NAMALWA (cell line): ENCODE results near the gene CPNE5.

Experiments used
- DNase-seq: peaks from one replicate; pipeline ENCODE4 v3.0.0-alpha.2; 2015; ENCODE audit warnings: low spot score

The CPNE5 gene

DNA sequence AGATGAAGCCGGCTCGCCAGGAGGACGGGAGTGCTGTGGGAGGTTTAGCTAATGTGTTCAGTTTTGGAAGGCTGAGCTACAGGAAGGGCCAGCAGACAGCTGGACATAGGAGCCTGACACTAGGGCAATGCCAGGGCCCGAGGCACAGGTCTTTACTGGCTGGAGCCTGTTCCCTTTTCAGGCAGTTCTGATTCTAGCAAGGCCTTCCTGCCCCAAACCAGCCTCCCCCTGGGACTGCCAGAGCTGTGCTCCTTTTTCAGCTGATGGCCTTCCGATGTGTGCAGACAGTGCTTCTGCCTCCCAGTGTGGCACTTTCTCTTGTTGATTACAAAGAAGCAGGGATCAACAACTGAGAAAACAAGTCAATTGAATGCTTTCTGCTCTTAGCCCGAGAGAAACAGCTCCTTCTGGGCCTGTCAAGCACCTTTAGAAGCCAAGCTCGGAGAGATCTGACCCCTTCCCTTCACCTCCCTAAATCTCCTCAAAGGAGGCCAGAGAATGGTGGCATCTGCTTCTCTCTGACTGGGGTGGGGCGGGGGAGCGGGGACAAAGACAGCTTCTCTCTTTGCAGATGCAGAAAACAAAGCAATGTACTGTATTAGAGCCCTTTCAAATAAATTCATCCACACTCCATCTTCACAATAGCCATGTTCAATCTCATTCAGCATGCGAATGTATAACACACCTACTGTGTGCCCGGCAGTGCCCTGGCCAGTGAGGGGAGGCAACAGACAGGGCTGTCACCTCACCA is 78.4 kb downstream of the CPNE5 start:
- no peak for DNase-seq

- peak; percentile 85 for DNase-seq
Observed at GRCh38 chr6:36759148-36759759, 80.0 kb downstream of the CPNE5 start.

DNA sequence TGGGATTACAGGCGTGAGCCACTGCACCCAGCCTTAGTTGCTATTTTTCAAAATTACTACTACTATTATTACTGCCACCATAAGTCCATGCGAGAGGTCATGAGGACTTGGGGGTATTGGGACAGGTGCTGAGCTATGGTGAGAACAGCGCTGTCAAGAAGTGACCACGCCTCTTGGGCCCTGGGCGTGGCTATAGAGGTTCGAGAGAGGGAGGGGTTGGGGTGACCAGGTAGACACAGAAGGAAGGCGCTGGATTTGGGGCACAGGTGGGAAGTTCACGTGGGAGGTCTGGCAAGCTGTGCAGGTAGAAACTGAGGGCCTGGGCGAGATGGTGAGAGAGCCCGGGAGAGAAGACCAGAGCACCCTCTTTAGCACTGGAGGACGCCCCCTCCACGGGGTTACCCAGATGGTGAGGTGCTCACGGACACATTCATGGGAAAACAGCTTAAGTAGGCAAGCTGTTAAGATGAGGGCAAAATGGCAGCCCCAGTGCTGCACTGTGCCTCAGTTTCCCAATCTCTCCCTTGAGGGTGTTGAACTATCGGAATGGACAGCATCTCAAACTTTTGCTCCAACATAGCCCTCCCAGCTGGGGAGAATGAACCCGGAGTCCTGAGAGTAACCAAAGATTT is 80.6 kb downstream of the CPNE5 start:
- peak; percentile 24 for DNase-seq

- DNase-seq, result no peak
Observed at GRCh38 chr6:36757943-36758508, 81.2 kb downstream of the CPNE5 start.

- DNase-seq, result peak; percentile 89
Observed at GRCh38 chr6:36757206-36757605, 82.0 kb downstream of the CPNE5 start.

- DNase-seq, result peak; percentile 61
Observed at GRCh38 chr6:36756786-36757185, 82.5 kb downstream of the CPNE5 start.

GRCh38 chr6:36755435-36756348 is 83.6 kb downstream of the CPNE5 start:
- DNase-seq, result peak; percentile 80

DNA sequence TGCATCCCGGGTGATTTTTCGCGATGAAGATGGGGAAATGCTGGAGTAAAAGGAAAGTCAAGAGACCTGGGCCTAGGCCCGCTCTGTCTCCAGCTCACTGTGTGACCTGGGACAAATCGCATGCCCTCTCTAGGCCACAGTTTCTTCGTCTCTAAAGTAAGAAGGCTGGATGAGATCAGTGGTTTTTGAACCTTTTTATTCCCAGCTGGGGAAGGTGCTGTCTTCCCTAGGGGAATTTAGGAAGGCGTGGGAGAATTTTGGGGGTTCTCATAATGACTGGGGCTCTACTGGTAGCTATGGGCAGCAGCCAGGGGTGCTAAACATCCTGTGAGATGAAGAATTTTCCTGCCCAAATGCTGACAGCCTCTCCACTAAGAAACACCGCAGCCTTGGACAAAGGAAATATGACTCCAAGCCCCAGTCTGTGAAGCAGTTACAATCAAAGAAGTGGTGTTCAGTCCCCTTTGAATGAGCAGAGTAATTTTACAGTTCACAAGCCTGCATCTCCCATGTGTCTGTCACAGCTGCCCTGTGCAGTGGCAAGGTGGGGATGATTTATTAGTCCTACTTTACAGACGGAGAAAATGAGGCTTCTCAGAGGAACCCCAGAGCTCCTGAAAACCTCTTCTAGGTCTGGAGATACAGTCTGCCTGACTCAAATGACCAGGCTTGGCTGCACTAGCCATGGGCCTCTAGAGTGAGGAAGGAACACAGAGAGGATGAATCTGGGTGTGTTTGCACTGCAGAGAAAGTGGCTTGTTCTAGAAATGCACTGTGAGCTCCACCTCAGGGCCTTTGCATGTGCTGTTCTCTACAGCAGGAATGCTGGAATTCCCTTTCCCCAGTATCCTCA is 84.4 kb downstream of the CPNE5 start:
- DNase-seq, result peak; percentile 49

- peak; percentile 26 for DNase-seq
Observed at GRCh38 chr6:36753671-36754405, 85.4 kb downstream of the CPNE5 start.

GRCh38 chr6:36752886-36753506 is 86.2 kb downstream of the CPNE5 start:
- DNase-seq, result peak; percentile 75

DNA sequence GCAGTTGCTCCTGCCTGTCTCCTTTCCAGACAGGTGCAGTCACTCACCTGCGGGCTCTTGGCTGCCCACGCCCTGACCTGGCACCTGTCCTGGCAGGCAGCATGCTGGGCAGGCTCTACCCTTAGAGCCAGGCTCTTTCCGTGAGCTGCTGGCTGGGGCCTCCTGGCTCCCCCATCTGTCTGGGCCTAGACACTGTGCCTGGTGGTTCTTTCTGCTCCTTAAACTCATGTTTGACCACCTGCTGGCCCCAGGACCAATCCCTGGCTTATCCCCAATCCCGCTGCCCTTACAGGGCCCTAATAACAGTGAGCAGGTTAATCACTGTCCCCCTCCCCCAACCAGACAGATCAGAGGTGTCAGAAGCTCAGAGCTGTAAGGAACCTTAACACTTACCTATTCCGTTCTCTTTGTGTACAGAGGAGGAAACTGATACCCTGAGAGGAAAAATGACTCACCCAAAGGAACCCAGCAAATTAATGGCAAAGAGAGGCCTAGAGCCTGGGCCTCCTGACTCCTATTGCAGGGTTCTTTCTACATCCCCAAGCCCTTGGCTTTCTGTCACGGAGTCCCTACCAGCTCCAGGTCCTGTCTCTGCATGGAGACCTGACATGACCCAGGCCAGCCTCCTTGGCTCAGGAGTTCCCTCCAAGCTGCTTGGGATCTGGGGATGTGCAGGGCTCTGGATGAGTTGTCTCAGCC is 86.9 kb downstream of the CPNE5 start:
- DNase-seq, result no peak

GRCh38 chr6:36751833-36752186 is 87.4 kb downstream of the CPNE5 start:
- no peak for DNase-seq

DNA sequence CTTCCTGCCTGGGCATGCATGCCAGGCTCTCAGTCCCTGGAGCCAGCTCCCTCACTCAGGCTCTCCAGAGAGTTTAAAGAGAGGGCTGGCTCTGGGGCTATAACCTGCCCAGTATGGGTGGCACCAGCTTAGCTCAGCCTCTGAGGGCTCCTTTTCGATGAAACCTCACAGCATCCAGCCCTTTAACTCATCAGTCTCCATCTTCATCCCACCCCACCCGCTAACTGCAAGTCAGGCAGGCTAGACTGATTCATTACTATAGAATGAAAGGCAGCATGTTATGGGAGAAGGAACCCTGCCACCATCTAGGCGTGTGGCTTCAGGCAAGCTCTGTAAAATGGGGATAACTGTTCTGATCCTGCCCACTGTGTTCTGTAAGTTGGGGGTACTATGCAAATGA is 88.2 kb downstream of the CPNE5 start:
- no peak for DNase-seq

DNA sequence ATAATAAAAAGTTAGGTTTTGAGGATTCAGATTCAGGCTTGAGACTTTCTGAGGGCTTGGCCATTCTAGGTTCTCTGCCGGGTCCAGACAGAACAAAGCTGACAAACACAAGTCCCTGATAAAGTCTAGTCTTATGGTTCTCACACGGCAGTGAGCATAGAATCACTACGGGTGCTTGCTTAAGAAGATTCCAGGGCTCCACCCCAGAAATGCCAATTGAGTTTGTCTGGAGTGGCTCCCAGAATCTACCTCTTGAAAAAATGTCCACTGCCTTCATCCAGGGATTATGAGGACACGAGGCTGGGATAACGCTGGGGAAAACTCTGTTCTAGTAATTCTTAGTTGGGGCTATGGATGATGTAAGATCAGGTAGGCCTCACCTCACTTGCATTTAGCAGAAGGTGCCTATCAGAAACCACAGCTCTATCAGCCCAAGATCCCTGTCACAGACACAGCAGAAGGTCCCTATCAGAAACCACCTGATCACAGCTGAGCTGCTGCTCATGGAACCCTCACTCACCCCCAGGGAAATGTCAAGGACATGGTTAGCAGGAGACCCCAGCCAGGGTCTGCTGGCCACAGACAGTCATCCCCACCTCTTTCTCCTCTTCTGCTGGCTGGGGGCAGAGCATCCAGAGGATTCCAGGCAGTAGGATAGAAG is 89.3 kb downstream of the CPNE5 start:
- no peak for DNase-seq

DNA sequence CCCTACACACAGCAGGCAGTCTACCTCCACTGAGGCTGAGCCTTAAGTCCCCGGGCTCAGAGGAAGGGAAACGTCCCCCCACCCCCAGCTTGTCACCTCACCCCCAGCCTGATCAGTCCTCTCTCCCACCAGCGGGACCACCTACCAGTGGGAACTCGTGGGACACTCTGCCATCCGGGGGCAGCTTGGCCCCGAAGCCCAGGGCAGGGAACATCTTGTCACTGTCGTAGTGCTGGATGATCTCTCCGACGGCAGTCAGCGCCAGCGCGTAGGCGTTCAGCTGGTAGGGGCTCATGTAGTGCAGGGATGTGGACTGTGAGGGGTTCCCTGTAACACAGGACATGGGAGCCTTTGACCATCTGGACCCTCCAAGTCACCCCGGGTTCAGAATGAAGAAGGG is 93.0 kb downstream of the CPNE5 start:
- DNase-seq, result no peak

- no peak for DNase-seq
Observed at GRCh38 chr6:36745836-36746235, 93.4 kb downstream of the CPNE5 start.

- DNase-seq, result no peak
Observed at GRCh38 chr6:36745283-36745682, 94.0 kb downstream of the CPNE5 start.

DNA sequence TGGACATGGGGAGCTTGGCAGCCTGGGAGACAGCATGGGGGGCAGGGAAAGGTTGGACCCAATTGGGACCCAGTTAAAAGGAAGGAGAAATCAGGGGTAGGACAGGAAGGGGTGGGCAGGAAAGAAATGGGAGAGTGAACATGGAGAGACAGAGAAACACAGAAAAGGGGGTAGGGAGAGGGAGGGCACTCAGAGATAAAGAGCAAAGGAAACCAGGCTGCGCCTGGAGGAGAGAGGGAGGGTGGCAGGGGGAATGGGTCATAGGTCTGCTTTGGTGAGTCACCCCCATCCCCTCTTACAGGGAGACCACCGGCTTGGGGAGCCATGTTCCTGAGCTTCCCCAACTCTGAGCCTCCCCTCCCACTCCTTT is 95.0 kb downstream of the CPNE5 start:
- no peak for DNase-seq
